Transverse colon (tissue), 4 donors: ENCODE measurements around the gene PRIMA1.

Source experiments
- EP300 ChIP-seq: sonication (generic); formaldehyde crosslinking; IDR thresholded peaks from one replicate; pipeline ENCODE4 v1.6.1; 2017; ENCODE audit warnings: antibody characterized with exemption, low read depth
- POLR2A ChIP-seq: fragments of 450-650 bp; IDR thresholded peaks from one replicate; pipeline ENCODE4 v1.6.1; 2016; ENCODE audit warnings: antibody characterized with exemption, mild to moderate bottlenecking, moderate library complexity
- POLR2AphosphoS5 ChIP-seq, 3 donors: sonication (generic); formaldehyde crosslinking; IDR thresholded peaks; one replicate each; pipeline ENCODE4 v1.6.1; 2016; ENCODE audit warnings: antibody characterized with exemption in 3 of 3
- TF ChIP-seq, protein P1 (sequence below), 5 experiments: fragments of 200-600 bp in 3 of 5; fragments of 450-650 bp in 2 of 5; sonication (generic) in 3 of 5; IDR thresholded peaks; 1 replicate in 2 of 5; 2 replicates in 3 of 5; pipeline ENCODE4 v1.5.1; 2016 to 2017; ENCODE audit warnings: antibody characterized with exemption in 5 of 5, inconsistent platforms in 3 of 5, mild to moderate bottlenecking in 2 of 5, moderate library complexity in 1 of 5

GRCh38 chr14:93775744-93776143, 12.5 kb downstream of the PRIMA1 start:
- TF ChIP-seq, protein P1, sequence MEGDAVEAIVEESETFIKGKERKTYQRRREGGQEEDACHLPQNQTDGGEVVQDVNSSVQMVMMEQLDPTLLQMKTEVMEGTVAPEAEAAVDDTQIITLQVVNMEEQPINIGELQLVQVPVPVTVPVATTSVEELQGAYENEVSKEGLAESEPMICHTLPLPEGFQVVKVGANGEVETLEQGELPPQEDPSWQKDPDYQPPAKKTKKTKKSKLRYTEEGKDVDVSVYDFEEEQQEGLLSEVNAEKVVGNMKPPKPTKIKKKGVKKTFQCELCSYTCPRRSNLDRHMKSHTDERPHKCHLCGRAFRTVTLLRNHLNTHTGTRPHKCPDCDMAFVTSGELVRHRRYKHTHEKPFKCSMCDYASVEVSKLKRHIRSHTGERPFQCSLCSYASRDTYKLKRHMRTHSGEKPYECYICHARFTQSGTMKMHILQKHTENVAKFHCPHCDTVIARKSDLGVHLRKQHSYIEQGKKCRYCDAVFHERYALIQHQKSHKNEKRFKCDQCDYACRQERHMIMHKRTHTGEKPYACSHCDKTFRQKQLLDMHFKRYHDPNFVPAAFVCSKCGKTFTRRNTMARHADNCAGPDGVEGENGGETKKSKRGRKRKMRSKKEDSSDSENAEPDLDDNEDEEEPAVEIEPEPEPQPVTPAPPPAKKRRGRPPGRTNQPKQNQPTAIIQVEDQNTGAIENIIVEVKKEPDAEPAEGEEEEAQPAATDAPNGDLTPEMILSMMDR (IDR thresholded peaks at IDR 0.05): no peak
- TF ChIP-seq POLR2A (no peak), POLR2AphosphoS5 (IDR thresholded peaks at IDR 0.05) (no peak), EP300 (no peak)
